Activated CD8-positive, alpha-beta T cell treated with anti-CD3 and anti-CD28 coated beads for 36 hours (primary cell): Measurements from ENCODE around the gene RFX2. TPM values are rescaled to one million over a fixed set of nuclear protein-coding genes. Genes with fewer than 3 reads are reported as not detected.

Experiments used
- ATAC-seq: fragments of 200-7000 bp; cut with Tn5 transposase; one replicate; pipeline ENCODE4 v1.10.0; 2021; ENCODE audit warnings: mild to moderate bottlenecking, moderate library complexity
- CTCF ChIA-PET: fragments of 350-600 bp; sonication (Branson Sonifier 250); formaldehyde crosslinking; loops from one replicate; lab custom pipeline; 2021; ENCODE audit warnings: antibody characterized with exemption; lab: Charles Lee
- POLR2A ChIA-PET: fragments of 350-600 bp; sonication (Branson Sonifier 250); formaldehyde crosslinking; loops from one replicate; lab custom pipeline; 2021; ENCODE audit warnings: antibody characterized with exemption; lab: Charles Lee
- DNase-seq: peaks from one replicate; pipeline ENCODE4 v3.0.0-alpha.2; 2020
- H3K27ac Mint-ChIP-seq: one replicate; pipeline ENCODE4 v1.8.0; 2021; ENCODE audit warnings: mild to moderate bottlenecking, mixed read lengths
- H3K27me3 Mint-ChIP-seq: one replicate; pipeline ENCODE4 v1.8.0; 2021; ENCODE audit warnings: mixed read lengths
- H3K36me3 Mint-ChIP-seq: one replicate; pipeline ENCODE4 v1.8.0; 2021; ENCODE audit warnings: low read depth, mixed read lengths
- H3K4me1 Mint-ChIP-seq: one replicate; pipeline ENCODE4 v1.8.0; 2021; ENCODE audit warnings: low read depth, mixed read lengths
- H3K4me3 Mint-ChIP-seq: one replicate; pipeline ENCODE4 v1.8.0; 2021; ENCODE audit warnings: mild to moderate bottlenecking, moderate library complexity, mixed read lengths
- H3K9me3 Mint-ChIP-seq: one replicate; pipeline ENCODE4 v1.8.0; 2021; ENCODE audit warnings: mixed read lengths
- CTCF ChIP-seq: fragments of 200-600 bp; IDR thresholded peaks from one replicate; pipeline ENCODE4 v1.8.0; 2022; ENCODE audit warnings: antibody characterized with exemption, mild to moderate bottlenecking
- intact Hi-C: fragments of 100-400 bp; cut with micrococcal nuclease; formaldehyde crosslinking; loops from one replicate; pipeline ENCODE4 v1.10.0; 2022
- total RNA-seq, 2 experiments: library from RNA; stranded (reverse); gene quantifications; one replicate each; pipeline ENCODE4 v1.2.3, GENCODE V29; 2021

RFX2 gene
- total RNA-seq, 2 experiments from 2014 or later, result 8.9 to 10.5 TPM

- TF ChIP-seq CTCF, result no peak
- ATAC-seq (peak; percentile 0), DNase-seq (peak; percentile 38)
- H3K27ac Mint-ChIP-seq, result peak overlapping the region; percentile 91
- ChIA-PET POLR2A (interaction anchor here (0.6 to 4.1 kb wide), 8 partner anchors 9 to 71 kb away, joined by 3 to 24 read pairs (median 4); no protein-coding TSS in a partner anchor), CTCF (interaction anchor here (1.0 to 6.3 kb wide), 5 partner anchors 9 to 173 kb away, joined by 3 to 32 read pairs (median 29); partner anchors contain the start of gene NRTN)
- peaks cover 55% of the 10 kb centered on the region for H3K4me1 Mint-ChIP-seq
- H3K4me3 Mint-ChIP-seq, result peak overlapping the region; percentile 95
- peaks cover 54% of the 10 kb centered on the region for H3K36me3 Mint-ChIP-seq
- H3K9me3 Mint-ChIP-seq, result no peaks in the 10 kb centered on the region
- intact Hi-C loops, result loop anchor here (5.0 to 10.0 kb wide), 2 partner anchors 73 to 185 kb away; partner anchors contain the start of genes DUS3L, NDUFA11 and VMAC
- no peaks in the 10 kb centered on the region for H3K27me3 Mint-ChIP-seq
Measured at GRCh38 chr19:5977222-5977784, 133.0 kb downstream of the RFX2 start.

- intact Hi-C loops, result loop anchor here (5.0 to 10.0 kb wide), 2 partner anchors 72 to 184 kb away; partner anchors contain the start of genes DUS3L, NDUFA11 and VMAC
- Mint-ChIP-seq H3K27ac (peak overlapping the region; percentile 91), H3K9me3 (no peaks in the 10 kb centered on the region), H3K27me3 (no peaks in the 10 kb centered on the region), H3K36me3 (peaks cover 54% of the 10 kb centered on the region), H3K4me3 (peak overlapping the region; percentile 95), H3K4me1 (peaks cover 57% of the 10 kb centered on the region)
- DNase-seq (no peak), ATAC-seq (no peak)
- no peak for TF ChIP-seq CTCF
- CTCF ChIA-PET, result interaction anchor here (3.4 to 6.3 kb wide), 4 partner anchors 9 to 173 kb away, joined by 21 to 32 read pairs (median 30); partner anchors contain the start of gene NRTN
- POLR2A ChIA-PET, result interaction anchor here (0.7 to 4.1 kb wide), 6 partner anchors 13 to 447 kb away, joined by 3 to 24 read pairs (median 4); no protein-coding TSS in a partner anchor
Measured at GRCh38 chr19:5976768-5977167, 133.5 kb downstream of the RFX2 start.

GRCh38 chr19:5975388-5975728 lies 134.9 kb downstream of the RFX2 start:
- DNase-seq (no peak), ATAC-seq (no peak)
- Mint-ChIP-seq H3K36me3 (peaks cover 62% of the 10 kb centered on the region), H3K4me1 (peaks cover 67% of the 10 kb centered on the region), H3K9me3 (no peaks in the 10 kb centered on the region), H3K27ac (peak overlapping the region; percentile 88), H3K4me3 (peak overlapping the region; percentile 95), H3K27me3 (no peaks in the 10 kb centered on the region)
- intact Hi-C loops, result loop anchor here (5.0 to 10.0 kb wide), 2 partner anchors 71 to 183 kb away; partner anchors contain the start of genes DUS3L, NDUFA11 and VMAC
- CTCF ChIA-PET, result interaction anchor here (0.9 to 1.4 kb wide), 4 partner anchors 13 to 171 kb away, joined by 3 to 8 read pairs (median 6); no protein-coding TSS in a partner anchor
- POLR2A ChIA-PET, result interaction anchor here (1.0 to 3.1 kb wide), 5 partner anchors 12 to 27 kb away, joined by 3 to 11 read pairs (median 4); no protein-coding TSS in a partner anchor
- TF ChIP-seq CTCF, result no peak

- intact Hi-C loops, result loop anchor here (5.0 to 10.0 kb wide), 2 partner anchors 70 to 183 kb away; partner anchors contain the start of genes DUS3L, NDUFA11 and VMAC
- Mint-ChIP-seq H3K27me3 (no peaks in the 10 kb centered on the region), H3K27ac (peak overlapping the region; percentile 88), H3K4me3 (peak overlapping the region; percentile 95), H3K36me3 (peaks cover 59% of the 10 kb centered on the region), H3K4me1 (peaks cover 68% of the 10 kb centered on the region), H3K9me3 (no peaks in the 10 kb centered on the region)
- POLR2A ChIA-PET, result interaction anchor here (1.0 to 3.1 kb wide), 4 partner anchors 11 to 27 kb away, joined by 3 to 11 read pairs (median 4); no protein-coding TSS in a partner anchor
- DNase-seq (peak; percentile 89), ATAC-seq (peak; percentile 60)
- CTCF ChIA-PET, result interaction anchor here (0.7 to 1.4 kb wide), 6 partner anchors 8 to 171 kb away, joined by 3 to 8 read pairs (median 4); no protein-coding TSS in a partner anchor
- no peak for TF ChIP-seq CTCF
Measured at GRCh38 chr19:5974721-5975387, 135.4 kb downstream of the RFX2 start.
